ACC112 (cell line): ENCODE data around the gene RASA1.

ENCODE experiments used
- H2AFZ ChIP-seq: fragments of 200-600 bp; sonication (generic); one replicate; pipeline ENCODE4 v1.6.0; 2017; ENCODE audit warnings: antibody characterized with exemption, low read length; ENCODE audit not compliant: unreplicated experiment
- H3K27ac ChIP-seq: fragments of 200-600 bp; sonication (generic); 2 replicates; pipeline ENCODE4 v1.5.1; 2014; ENCODE audit warnings: low read depth, mild to moderate bottlenecking, antibody characterized with exemption, low read length, moderate library complexity
- H3K27me3 ChIP-seq: fragments of 200-600 bp; sonication (generic); 2 replicates; pipeline ENCODE4 v1.6.1; 2014; ENCODE audit warnings: mild to moderate bottlenecking, antibody characterized with exemption, low read length, moderate library complexity, mixed read lengths; ENCODE audit not compliant: insufficient read depth
- H3K36me3 ChIP-seq: fragments of 200-600 bp; sonication (generic); 2 replicates; pipeline ENCODE4 v1.6.1; 2016; ENCODE audit warnings: mild to moderate bottlenecking, antibody characterized with exemption, low read length, moderate library complexity, mixed read lengths; ENCODE audit not compliant: insufficient read depth
- H3K4me1 ChIP-seq: fragments of 200-600 bp; sonication (generic); one replicate; pipeline ENCODE4 v1.6.1; 2016; ENCODE audit warnings: low read length, mixed read lengths; ENCODE audit not compliant: insufficient read depth, unreplicated experiment, control insufficient read depth
- H3K4me3 ChIP-seq: fragments of 200-600 bp; sonication (generic); 2 replicates; pipeline ENCODE4 v1.5.1; 2014; ENCODE audit warnings: mild to moderate bottlenecking, low read depth, low read length
- H3K79me2 ChIP-seq: fragments of 200-600 bp; sonication (generic); one replicate; pipeline ENCODE4 v1.6.0; 2016; ENCODE audit warnings: low read length; ENCODE audit not compliant: control insufficient read depth, unreplicated experiment, insufficient read depth

RASA1 gene

DNA sequence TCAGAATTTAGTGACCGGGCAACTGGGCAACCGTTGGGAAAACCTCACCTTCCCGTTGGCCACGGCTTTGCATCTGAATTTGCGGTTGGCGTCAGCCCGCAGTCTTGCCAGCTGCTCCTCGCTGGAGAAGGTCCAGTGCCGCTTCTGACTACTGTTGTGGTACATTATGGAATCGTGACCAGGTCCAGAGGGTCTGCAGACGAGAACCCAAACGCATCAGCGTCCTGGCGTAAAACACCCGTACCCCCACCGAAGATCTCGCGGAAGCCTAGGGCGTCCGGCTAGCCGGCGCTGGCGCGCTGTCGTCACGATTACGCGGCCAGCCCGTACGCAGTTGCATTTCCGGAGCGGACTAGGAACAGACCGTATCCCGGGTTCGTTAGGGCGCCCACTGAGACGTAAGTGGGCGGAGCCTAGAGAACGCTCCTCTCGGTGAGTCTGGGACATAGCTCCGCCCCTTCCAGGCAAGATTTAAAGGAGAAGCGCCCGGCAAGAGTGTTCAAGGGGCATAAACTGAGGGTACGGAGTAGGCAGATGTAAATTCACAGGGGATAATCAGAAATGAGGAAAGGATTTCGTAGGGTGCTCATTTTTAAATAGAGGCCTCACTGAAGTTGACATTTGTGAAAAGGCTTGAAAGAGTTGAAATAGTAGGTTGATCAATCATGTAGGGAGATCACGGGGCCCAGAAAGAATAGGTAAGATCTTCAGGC lies 145.1 kb downstream of the RASA1 start, which contains the start of gene CCNH:
Gene CCNH, minus strand, starts transcription at position 301 of the 713 bp plus-strand sequence. Its CDS starts 136 bp downstream, at position 165.
- Histone ChIP-seq H3K79me2 (peaks cover 44% of the 10 kb centered on the region), H2AFZ (peak within 1 kb of the TSS; percentile 94), H3K27me3 (no peaks in the 10 kb centered on the region), H3K4me1 (peaks cover 10% of the 10 kb centered on the region), H3K27ac (peak within 1 kb of the TSS; percentile 87), H3K4me3 (peak within 1 kb of the TSS; percentile 92), H3K36me3 (peaks cover 14% of the 10 kb centered on the region)

DNA sequence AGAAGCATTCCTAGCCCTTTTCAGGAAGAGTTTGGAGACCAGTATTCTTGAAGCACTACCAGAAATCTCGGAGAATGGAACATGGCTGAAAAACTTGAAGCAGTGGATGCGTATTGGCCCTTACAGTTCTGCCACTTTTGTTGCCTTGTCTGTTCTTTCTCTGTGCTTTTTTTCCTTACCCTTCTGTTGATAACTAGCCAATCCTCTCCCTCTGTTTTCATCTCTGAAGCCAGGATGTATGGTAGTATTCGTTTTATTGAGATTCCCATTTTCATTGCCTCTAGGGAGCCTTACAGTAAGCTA lies 145.6 kb downstream of the RASA1 start:
- Histone ChIP-seq H3K27me3 (no peaks in the 10 kb centered on the region), H3K79me2 (peaks cover 42% of the 10 kb centered on the region), H3K27ac (peak overlapping the region; percentile 59), H3K4me3 (peak overlapping the region; percentile 92), H2AFZ (peak overlapping the region; percentile 94), H3K36me3 (peaks cover 11% of the 10 kb centered on the region; the same call in 1 of the 2 replicates), H3K4me1 (peaks cover 10% of the 10 kb centered on the region)

DNA sequence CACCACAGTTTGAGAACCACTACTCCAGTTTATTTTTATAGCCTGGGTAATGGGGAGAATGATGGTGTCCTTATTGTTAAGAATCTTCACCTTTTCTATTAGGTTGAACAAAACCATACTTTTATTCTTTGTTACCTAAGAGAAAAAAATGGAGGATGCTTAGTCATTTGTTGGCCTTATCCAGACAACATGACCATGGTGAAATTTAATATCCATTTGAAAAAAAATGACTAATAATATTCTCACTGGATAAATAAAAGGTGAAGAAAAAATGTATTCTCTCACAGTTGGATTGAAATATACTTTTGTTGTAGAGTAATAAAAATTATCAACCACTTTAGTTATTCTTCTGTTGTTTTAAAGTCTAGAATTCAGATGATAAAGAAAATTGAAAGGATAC lies 150.8 kb downstream of the RASA1 start:
- H2AFZ ChIP-seq = no peak overlapping the region
- H3K27me3 ChIP-seq = no peaks in the 10 kb centered on the region
- no peaks in the 10 kb centered on the region for H3K4me1 ChIP-seq
- H3K36me3 ChIP-seq = no peaks in the 10 kb centered on the region
- H3K4me3 ChIP-seq = no peak overlapping the region
- H3K27ac ChIP-seq = no peak overlapping the region
- H3K79me2 ChIP-seq = no peaks in the 10 kb centered on the region

DNA sequence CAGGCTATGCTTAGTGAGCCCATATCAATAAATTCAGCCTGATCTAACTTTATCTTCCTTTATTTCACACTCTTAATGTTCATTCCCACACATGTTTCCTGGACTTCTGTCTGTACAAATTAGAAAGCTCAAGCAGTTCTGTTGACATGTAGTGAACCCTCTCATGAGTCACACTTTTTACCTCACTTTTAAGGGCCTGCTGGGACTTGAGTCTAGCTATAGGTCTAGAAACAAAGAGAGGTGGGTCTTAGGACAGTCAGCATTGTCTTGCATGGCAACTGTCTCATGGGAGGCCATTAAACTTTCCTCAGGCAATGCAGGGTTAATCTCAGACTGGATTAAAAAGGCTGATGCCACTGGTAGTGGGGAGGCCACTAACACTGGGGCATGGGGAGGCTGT lies 153.6 kb downstream of the RASA1 start:
- Histone ChIP-seq H3K36me3 (no peaks in the 10 kb centered on the region), H3K4me3 (no peak overlapping the region), H3K27ac (no peak overlapping the region), H3K4me1 (no peaks in the 10 kb centered on the region), H3K79me2 (no peaks in the 10 kb centered on the region), H2AFZ (no peak overlapping the region), H3K27me3 (no peaks in the 10 kb centered on the region)

DNA sequence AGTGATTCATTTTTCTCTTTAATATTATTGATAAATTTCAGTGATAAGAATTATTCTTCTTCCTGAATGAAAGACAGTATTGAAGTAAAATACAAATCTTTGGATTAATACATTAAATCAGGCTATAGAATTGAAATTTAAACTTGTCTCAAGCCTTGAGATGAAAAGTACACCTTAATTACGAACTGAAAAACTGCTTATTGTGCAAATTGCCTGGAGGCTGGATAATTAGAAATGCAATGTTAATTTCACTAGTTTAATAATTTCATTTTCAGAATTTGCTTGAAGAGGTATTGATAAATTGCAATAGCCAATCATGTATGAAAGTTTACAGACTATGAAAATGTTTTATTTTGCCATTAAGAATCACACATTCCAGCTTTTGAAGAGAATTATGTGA lies 156.1 kb downstream of the RASA1 start:
- no peak overlapping the region for H3K27ac ChIP-seq
- no peak overlapping the region for H3K4me3 ChIP-seq
- no peaks in the 10 kb centered on the region for H3K27me3 ChIP-seq
- H3K4me1 ChIP-seq = no peaks in the 10 kb centered on the region
- H3K79me2 ChIP-seq = no peaks in the 10 kb centered on the region
- no peak overlapping the region for H2AFZ ChIP-seq
- no peaks in the 10 kb centered on the region for H3K36me3 ChIP-seq

DNA sequence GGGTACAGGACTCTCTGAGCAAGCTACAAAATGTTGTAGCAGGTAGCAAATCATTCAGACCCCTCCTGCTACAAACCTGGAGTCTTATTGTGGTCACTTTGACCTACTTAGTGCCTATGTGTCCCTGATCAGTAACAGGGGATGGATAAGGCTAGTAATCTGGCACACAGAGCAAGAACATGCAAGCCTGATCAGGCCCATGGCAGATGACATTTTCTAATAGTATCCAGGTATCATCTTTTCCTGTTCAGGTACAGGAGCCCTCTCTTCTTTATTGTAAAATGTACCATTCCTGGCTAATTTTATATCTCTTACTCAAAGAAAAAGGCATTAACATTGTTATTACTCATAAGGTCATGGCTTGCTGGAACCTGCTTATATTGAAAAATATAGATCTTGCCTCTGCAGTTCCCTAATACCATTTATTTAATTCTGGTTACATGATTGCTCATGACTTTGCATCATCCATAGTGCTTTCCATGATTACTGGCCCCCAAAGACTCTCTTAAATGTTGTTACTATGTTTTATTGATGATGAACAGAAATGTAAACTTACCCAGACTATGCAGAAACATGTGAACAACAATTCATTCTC lies 163.3 kb downstream of the RASA1 start:
- Histone ChIP-seq H3K27ac (no peak overlapping the region), H3K27me3 (peaks cover 20% of the 10 kb centered on the region; the same call in 1 of the 2 replicates), H3K4me3 (no peak overlapping the region), H3K4me1 (no peaks in the 10 kb centered on the region), H2AFZ (no peak overlapping the region), H3K36me3 (no peaks in the 10 kb centered on the region), H3K79me2 (no peaks in the 10 kb centered on the region)

DNA sequence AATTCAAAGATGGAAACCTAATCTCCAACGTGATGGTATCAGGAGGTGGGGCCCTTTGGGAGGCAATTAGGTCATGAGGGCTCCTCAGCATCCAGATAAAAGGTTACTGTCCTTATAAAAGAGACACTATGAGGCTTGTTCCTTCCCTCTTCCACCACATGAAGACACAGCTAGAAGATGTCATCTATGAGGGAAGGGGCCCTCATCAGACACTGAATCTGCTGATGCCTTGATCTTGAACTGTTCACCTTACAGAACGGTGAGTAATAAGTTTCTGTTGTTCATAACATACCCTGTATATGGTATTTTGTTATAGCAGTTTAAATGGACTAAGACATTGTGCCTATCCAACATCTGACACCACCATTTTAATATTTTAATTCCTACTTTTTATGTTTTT lies 164.8 kb downstream of the RASA1 start:
- Histone ChIP-seq H2AFZ (no peak overlapping the region), H3K27me3 (peaks cover 26% of the 10 kb centered on the region; the same call in 1 of the 2 replicates), H3K79me2 (no peaks in the 10 kb centered on the region)

DNA sequence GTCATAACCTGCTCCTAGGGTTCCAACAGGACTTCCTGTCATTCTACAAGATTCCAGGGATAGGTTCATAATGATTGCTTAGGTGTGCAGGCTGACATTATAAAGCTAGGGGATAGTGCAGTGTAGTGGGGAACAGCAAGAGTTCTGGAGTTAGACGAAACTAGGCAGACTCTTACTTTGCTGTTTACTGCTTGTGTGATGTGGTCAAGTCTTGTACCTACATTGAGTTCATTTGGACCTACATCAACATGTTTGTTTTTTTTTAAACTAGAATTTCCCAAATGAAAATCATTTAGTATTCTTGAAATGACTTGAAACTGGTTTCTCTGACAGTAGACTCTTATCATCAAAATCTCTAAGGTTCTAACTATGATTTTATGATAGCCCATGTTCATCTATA lies 166.3 kb downstream of the RASA1 start:
- H3K27ac ChIP-seq = no peak overlapping the region
- no peaks in the 10 kb centered on the region for H3K4me1 ChIP-seq
- H3K4me3 ChIP-seq = no peak overlapping the region
- H3K36me3 ChIP-seq = no peaks in the 10 kb centered on the region
- H2AFZ ChIP-seq = no peak overlapping the region
- H3K27me3 ChIP-seq = peaks cover 31% of the 10 kb centered on the region; the same call in 1 of the 2 replicates
- H3K79me2 ChIP-seq = no peaks in the 10 kb centered on the region

More for the DNA sequence above, 164.8 kb downstream of the RASA1 start:
- no peaks in the 10 kb centered on the region for H3K36me3 ChIP-seq
- H3K4me3 ChIP-seq = no peak overlapping the region
- H3K4me1 ChIP-seq = no peaks in the 10 kb centered on the region
- no peak overlapping the region for H3K27ac ChIP-seq

DNA sequence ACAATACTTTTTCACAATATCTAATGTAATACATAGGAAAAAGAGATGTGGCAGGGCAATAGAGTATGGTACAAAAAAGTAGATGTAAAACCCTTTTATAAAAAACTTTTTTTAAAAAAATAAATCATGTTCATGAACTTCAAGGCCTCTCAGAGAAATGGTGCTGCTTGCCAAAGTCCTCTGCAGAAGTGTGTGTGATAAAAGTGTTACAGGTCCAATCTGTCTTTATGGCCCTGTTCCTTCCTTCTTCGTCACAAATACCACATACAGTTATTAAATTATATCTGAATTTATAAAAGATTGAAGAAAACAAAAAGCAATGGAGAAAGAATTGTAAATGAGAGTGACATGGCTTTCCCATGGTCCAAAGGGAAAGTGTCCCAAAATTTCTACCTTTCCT lies 166.8 kb downstream of the RASA1 start:
- H3K27me3 ChIP-seq = peaks cover 28% of the 10 kb centered on the region; the same call in 1 of the 2 replicates
- no peak overlapping the region for H3K4me3 ChIP-seq
- no peak overlapping the region for H2AFZ ChIP-seq
- H3K4me1 ChIP-seq = no peaks in the 10 kb centered on the region
- H3K36me3 ChIP-seq = no peaks in the 10 kb centered on the region
- no peaks in the 10 kb centered on the region for H3K79me2 ChIP-seq
- H3K27ac ChIP-seq = no peak overlapping the region

DNA sequence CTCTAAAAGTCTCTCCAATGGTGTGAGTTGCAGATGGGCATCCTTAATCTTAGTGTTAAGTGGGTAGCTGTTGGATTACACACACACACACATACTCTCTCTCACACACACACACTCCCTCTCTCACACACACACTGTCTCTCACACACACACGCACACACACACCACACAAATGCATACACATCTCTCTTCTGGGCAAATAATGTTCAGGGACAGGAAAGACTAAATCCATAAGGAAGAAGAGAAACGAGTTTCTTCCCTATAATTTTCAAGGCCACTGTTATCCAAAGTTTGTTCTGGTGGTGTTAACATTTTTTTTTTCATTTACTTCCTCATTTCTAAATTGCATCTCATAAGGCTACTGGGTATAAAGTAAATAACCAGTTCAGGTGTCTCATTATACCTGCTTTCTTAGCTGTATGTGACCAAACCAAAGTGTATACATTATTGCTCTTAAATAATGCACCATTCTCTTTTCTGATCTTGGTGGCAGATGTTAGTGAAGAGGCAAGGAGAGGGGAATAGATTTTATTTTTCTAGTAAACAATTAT lies 167.5 kb downstream of the RASA1 start:
- no peak overlapping the region for H3K4me3 ChIP-seq
- H3K27ac ChIP-seq = no peak overlapping the region
- H3K79me2 ChIP-seq = no peaks in the 10 kb centered on the region
- peaks cover 26% of the 10 kb centered on the region; the same call in 1 of the 2 replicates for H3K27me3 ChIP-seq
- H3K4me1 ChIP-seq = no peaks in the 10 kb centered on the region
- H2AFZ ChIP-seq = no peak overlapping the region
- no peaks in the 10 kb centered on the region for H3K36me3 ChIP-seq

DNA sequence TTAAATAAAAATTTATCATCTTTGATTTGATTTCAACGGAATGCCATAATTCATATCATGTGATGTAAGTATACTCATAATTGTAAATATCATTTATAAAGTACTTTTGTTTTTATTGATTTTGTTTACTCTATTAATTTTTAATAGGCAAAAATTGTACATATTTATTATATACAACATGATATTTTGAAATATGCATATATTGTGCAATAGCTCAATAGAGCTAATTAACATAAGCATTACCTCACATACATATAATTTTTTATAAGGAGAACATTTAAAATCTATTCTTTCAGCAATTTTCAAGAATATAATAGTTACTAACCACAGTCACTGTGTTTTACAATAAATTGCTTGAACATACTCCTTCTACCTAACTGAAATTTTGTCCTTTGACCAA lies 170.0 kb downstream of the RASA1 start:
- Histone ChIP-seq H3K79me2 (no peaks in the 10 kb centered on the region), H2AFZ (no peak overlapping the region), H3K27ac (no peak overlapping the region), H3K27me3 (peaks cover 11% of the 10 kb centered on the region; the same call in 1 of the 2 replicates), H3K36me3 (no peaks in the 10 kb centered on the region), H3K4me3 (no peak overlapping the region), H3K4me1 (no peaks in the 10 kb centered on the region)
